Adrenal gland (tissue), 12 donors: ENCODE results near the gene PRDX5. TPM values are rescaled to one million over a fixed set of nuclear protein-coding genes. Genes with fewer than 3 reads are reported as not detected.
"Not testable (repeated sequence)": the region's sequence is repeated elsewhere in the genome, so short reads cannot be mapped to it uniquely, and the experiment has no call there.

ENCODE experiments used
- DNase-seq, 7 donors: peaks; one replicate each; pipeline ENCODE4 v3.0.0-alpha.2; 2019 to 2020
- H3K27ac ChIP-seq, 5 donors: fragments of 200-600 bp; sonication (generic) in 4 of 5; 1 replicate in 3 of 5; 2 replicates in 2 of 5; pipeline versions ENCODE4 v1.5.1 to v1.8.0; 2016 to 2020; ENCODE audit warnings: mild to moderate bottlenecking in 1 of 5
- H3K27me3 ChIP-seq: fragments of 200-600 bp; 2 replicates; pipeline ENCODE4 v1.8.0; 2021
- H3K36me3 ChIP-seq, 2 donors: fragments of 200-600 bp; replicated peaks in 1 of 2; 1 replicate in 1 of 2; 2 replicates in 1 of 2; pipeline versions ENCODE4 v1.5.1 to v1.8.0; 2018 to 2022
- H3K4me1 ChIP-seq, 2 donors: fragments of 200-600 bp; replicated peaks in 1 of 2; 1 replicate in 1 of 2; 2 replicates in 1 of 2; pipeline versions ENCODE4 v1.5.1 to v1.8.0; 2018 to 2021
- H3K4me3 ChIP-seq, 4 donors: fragments of 200-600 bp; sonication (generic) in 3 of 4; one replicate each; pipeline ENCODE4 v1.5.1; 2016 to 2018
- H3K9me3 ChIP-seq, 3 donors: fragments of 200-600 bp; sonication (generic) in 1 of 3; replicated peaks in 1 of 3; 1 replicate in 2 of 3; 2 replicates in 1 of 3; pipeline versions ENCODE4 v1.5.1 to v1.8.0; 2016 to 2021
- POLR2A ChIP-seq, 2 donors: fragments of 450-650 bp; IDR thresholded peaks; one replicate each; pipeline ENCODE4 v1.6.1; 2017; ENCODE audit warnings: antibody characterized with exemption in 2 of 2, mild to moderate bottlenecking in 2 of 2, moderate library complexity in 1 of 2
- WGBS, 4 donors: extraction: QIAGEN DNeasy Blood & Tissue Kit in 2 of 4; methylation state at CpG; one replicate each; pipeline versions ENCODE4 v1.1.5 to v1.1.7; 2013 to 2017; 5-methylcytosine and 5-hydroxymethylcytosine counted together
- intact Hi-C, 2 donors: fragments of 100-400 bp; cut with DNase I; formaldehyde crosslinking; loops; one replicate each; pipeline versions ENCODE4 v1.14.1 to v1.15.0; 2022 to 2023
- polyA plus RNA-seq, 3 donors: library from polyadenylated mRNA; stranded (reverse); fragments of 200-250 nt in 2 of 3; fragments of 350-450 nt in 1 of 3; fragmentation: Illumina TruSeq in 1 of 3; extraction: RNeasy Lipid Tissue Mini Kit (QIAGEN cat#74804) in 1 of 3; gene quantifications; one replicate each; pipeline ENCODE4 v1.2.3, GENCODE V29; 2013 to 2014
- total RNA-seq, 9 donors: library from RNA; depleted of rRNA in 4 of 9; stranded (reverse); fragments of >200 nt in 4 of 9; fragments of 120-200 nt in 1 of 9; fragmentation: NEBNext Ultra II Directional in 1 of 9; extraction: Animal tissue kit (Norgen Biotek cat#: 25700) in 1 of 9; gene quantifications; one replicate each; pipeline versions ENCODE4 v1.1.0 to v1.2.4, GENCODE V29; 2013 to 2023
- TF ChIP-seq, protein P1 (sequence below), 6 experiments: fragments of 450-650 bp in 4 of 6; fragments of 200-600 bp in 2 of 6; sonication (generic) in 1 of 6; IDR thresholded peaks; 1 replicate in 5 of 6; 2 replicates in 1 of 6; pipeline versions ENCODE4 v1.5.1 to v1.8.0; 2016 to 2021; ENCODE audit warnings: antibody characterized with exemption in 6 of 6, mild to moderate bottlenecking in 2 of 6, moderate library complexity in 1 of 6
- donor health status: healthy with polysubstance abuse.
- donor health status: Bipolar disorder and iron deficiency.
- donor health status: DM: yes; HTN: yes; CAD: no.
- donor health status: DM: no; HTN: no; CAD: no.
- donor health status: DM: no; HTN: no; CAD: no.
- donor health status: DM: yes; HTN: yes; CAD: no.

The PRDX5 gene
- total and polyA plus RNA-seq, 12 donors: 324 to 843 (median 478) TPM

DNA sequence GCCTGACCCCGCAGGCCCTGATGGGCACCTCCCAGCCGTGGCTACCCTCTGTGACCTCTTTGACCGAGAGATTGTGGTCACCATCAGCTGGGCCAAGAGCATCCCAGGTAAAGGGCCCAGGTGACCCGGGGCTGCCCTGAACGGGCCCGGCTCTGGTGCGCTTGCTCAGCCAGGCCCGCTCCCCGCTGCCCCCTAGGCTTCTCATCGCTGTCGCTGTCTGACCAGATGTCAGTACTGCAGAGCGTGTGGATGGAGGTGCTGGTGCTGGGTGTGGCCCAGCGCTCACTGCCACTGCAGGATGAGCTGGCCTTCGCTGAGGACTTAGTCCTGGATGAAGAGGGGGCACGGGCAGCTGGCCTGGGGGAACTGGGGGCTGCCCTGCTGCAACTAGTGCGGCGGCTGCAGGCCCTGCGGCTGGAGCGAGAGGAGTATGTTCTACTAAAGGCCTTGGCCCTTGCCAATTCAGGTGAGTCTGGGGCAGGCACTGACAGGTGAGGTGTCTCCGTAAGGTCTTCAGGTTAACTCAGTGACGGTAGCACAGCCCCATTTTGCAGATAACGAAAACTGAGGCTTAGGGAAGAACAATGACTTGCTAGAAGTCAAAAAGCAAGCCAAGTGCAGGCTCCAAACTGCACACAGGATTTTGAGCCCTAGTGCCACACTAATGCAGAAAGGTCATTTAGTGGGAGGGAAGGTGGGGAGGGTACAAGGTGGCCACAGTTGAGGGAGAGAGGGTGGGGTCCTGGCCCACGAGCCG is 2.9 kb upstream of the PRDX5 start:
- H3K9me3 ChIP-seq: no peaks in the 10 kb centered on the region
- no peaks in the 10 kb centered on the region for H3K27me3 ChIP-seq
- intact Hi-C loops: loop anchor here in 1 of 2 donors (5.0 kb wide), 1 partner anchor 37 kb away; no protein-coding TSS in a partner anchor
- no peak overlapping the region for H3K4me3 ChIP-seq
- peaks cover 10 to 20% of the 10 kb centered on the region in 2 donors for H3K4me1 ChIP-seq
- H3K27ac ChIP-seq: peak overlapping the region in 1 of 5 donors; percentile 81
- WGBS, 4 donors: 87 to 91% (median 90%) methylated on average over 13 to 24 of the region's 24 CpGs
- TF ChIP-seq, protein P1, sequence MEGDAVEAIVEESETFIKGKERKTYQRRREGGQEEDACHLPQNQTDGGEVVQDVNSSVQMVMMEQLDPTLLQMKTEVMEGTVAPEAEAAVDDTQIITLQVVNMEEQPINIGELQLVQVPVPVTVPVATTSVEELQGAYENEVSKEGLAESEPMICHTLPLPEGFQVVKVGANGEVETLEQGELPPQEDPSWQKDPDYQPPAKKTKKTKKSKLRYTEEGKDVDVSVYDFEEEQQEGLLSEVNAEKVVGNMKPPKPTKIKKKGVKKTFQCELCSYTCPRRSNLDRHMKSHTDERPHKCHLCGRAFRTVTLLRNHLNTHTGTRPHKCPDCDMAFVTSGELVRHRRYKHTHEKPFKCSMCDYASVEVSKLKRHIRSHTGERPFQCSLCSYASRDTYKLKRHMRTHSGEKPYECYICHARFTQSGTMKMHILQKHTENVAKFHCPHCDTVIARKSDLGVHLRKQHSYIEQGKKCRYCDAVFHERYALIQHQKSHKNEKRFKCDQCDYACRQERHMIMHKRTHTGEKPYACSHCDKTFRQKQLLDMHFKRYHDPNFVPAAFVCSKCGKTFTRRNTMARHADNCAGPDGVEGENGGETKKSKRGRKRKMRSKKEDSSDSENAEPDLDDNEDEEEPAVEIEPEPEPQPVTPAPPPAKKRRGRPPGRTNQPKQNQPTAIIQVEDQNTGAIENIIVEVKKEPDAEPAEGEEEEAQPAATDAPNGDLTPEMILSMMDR (IDR thresholded peaks at IDR 0.05): no peak
- TF ChIP-seq POLR2A (IDR thresholded peaks at IDR 0.05): no peak
- peaks cover 0 to 23% of the 10 kb centered on the region in 2 donors for H3K36me3 ChIP-seq
- DNase-seq: peak in 2 of 7 donors; percentile 27 to 52

DNA sequence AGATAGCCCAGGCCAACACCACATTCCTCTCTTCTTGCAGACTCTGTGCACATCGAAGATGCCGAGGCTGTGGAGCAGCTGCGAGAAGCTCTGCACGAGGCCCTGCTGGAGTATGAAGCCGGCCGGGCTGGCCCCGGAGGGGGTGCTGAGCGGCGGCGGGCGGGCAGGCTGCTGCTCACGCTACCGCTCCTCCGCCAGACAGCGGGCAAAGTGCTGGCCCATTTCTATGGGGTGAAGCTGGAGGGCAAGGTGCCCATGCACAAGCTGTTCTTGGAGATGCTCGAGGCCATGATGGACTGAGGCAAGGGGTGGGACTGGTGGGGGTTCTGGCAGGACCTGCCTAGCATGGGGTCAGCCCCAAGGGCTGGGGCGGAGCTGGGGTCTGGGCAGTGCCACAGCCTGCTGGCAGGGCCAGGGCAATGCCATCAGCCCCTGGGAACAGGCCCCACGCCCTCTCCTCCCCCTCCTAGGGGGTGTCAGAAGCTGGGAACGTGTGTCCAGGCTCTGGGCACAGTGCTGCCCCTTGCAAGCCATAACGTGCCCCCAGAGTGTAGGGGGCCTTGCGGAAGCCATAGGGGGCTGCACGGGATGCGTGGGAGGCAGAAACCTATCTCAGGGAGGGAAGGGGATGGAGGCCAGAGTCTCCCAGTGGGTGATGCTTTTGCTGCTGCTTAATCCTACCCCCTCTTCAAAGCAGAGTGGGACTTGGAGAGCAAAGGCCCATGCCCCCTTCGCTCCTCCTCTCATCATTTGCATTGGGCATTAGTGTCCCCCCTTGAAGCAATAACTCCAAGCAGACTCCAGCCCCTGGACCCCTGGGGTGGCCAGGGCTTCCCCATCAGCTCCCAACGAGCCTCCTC is 2.0 kb upstream of the PRDX5 start:
- peaks cover 0 to 23% of the 10 kb centered on the region in 2 donors for H3K36me3 ChIP-seq
- DNase-seq, intact Hi-C loops, H3K4me3 ChIP-seq, H3K9me3 ChIP-seq, H3K27me3 ChIP-seq: not testable (repeated sequence)
- H3K4me1 ChIP-seq: peaks cover 10 to 20% of the 10 kb centered on the region in 2 donors
- 68 to 75% (median 71%) methylated on average over 2 to 25 of the region's 25 CpGs for WGBS, 4 donors
- peak overlapping the region in 2 of 5 donors; percentile 98 to 100 for H3K27ac ChIP-seq

GRCh38 chr11:64316672-64317324 is 1.1 kb upstream of the PRDX5 start:
- peaks cover 0 to 27% of the 10 kb centered on the region in 2 donors for H3K36me3 ChIP-seq
- 5 to 11% (median 6%) methylated on average over 17 to 32 of the region's 32 CpGs for WGBS, 4 donors
- peak overlapping the region; percentile 41 to 92 (median 64) for H3K4me3 ChIP-seq
- no peak for TF ChIP-seq POLR2A (IDR thresholded peaks at IDR 0.05)
- TF ChIP-seq, protein P1 (IDR thresholded peaks at IDR 0.05): no peak
- intact Hi-C loops: no loop called here
- no peaks in the 10 kb centered on the region for H3K27me3 ChIP-seq
- peak in 6 of 7 donors; percentile 43 to 76 (median 56) for DNase-seq
- peaks cover 10 to 20% of the 10 kb centered on the region in 2 donors for H3K4me1 ChIP-seq
- peak overlapping the region; percentile 87 to 100 (median 98) for H3K27ac ChIP-seq
- no peaks in the 10 kb centered on the region for H3K9me3 ChIP-seq

DNA sequence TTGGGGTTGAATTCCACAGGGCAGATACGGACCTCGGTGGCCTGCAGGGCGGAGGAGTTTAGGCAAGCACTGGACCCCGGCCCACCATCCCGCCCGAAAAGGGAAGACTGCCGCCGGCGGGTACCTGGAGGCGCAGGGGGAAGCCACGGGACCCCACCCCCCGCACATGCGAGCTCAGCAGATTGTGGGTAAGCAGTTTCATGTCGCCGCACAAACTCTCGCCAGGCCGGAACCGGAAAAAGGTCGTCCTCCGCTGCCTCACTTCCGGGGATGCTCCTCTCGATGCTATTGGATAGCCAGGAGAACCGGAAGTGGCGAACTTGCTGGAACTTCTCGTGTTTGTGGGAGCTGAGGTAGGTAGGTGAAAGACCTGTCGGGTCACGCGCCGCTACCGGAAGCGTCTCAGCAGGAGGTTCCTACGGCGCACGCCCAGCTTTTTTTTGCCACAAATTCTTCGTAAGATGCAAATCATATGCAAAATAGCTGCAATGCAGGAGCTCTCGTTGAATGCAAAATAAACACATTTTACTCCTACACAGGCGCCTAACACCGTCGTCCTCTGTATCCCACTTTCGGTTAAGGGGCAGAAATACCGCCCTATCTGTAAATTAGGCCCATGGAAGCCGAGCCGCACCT is 478 bp upstream of the PRDX5 start, which contains the start of gene TRMT112:
Gene TRMT112, minus strand, starts transcription at position 235 of the 636 bp plus-strand sequence. Its CDS starts 33 bp downstream, at position 202.
- TF ChIP-seq, protein P1 (IDR thresholded peaks at IDR 0.05): no peak
- peak; percentile 77 to 92 for TF ChIP-seq POLR2A (IDR thresholded peaks at IDR 0.05)
- H3K4me1 ChIP-seq: peaks cover 10 to 20% of the 10 kb centered on the region in 2 donors
- intact Hi-C loops: no loop called here
- peak within 1 kb of the TSS; percentile 87 to 100 (median 98) for H3K27ac ChIP-seq
- peak; percentile 96 to 99 (median 99) for DNase-seq
- H3K4me3 ChIP-seq: peak within 1 kb of the TSS; percentile 41 to 92 (median 79)
- H3K9me3 ChIP-seq: no peaks in the 10 kb centered on the region
- peaks cover 0 to 32% of the 10 kb centered on the region in 2 donors for H3K36me3 ChIP-seq
- WGBS, 4 donors: 0 to 1% (median 0%) methylated on average over 18 to 43 of the region's 43 CpGs
- H3K27me3 ChIP-seq: no peaks in the 10 kb centered on the region
